NB4 (cell line): ENCODE measurements around the gene COL4A6.

Experiments
- DNase-seq: peaks from one replicate; pipeline ENCODE4 v3.0.0; 2010; ENCODE audit warnings: low read depth
- H3K4me3 ChIP-seq: one replicate; pipeline ENCODE4 v1.5.1; 2011; ENCODE audit warnings: mild to moderate bottlenecking, low read depth, low read length, moderate library complexity
- CTCF ChIP-seq: IDR thresholded peaks from one replicate; pipeline ENCODE4 v1.5.1; 2012; ENCODE audit warnings: low read depth, low read length
- MAX ChIP-seq: IDR thresholded peaks from 2 replicates; pipeline ENCODE4 v1.6.1; 2011; ENCODE audit warnings: low read depth, low read length
- MYC ChIP-seq: IDR thresholded peaks from 2 replicates; pipeline ENCODE4 v1.6.1; 2011; ENCODE audit warnings: low read depth, low read length
- POLR2A ChIP-seq: IDR thresholded peaks from 2 replicates; pipeline ENCODE4 v1.6.1; 2011; ENCODE audit warnings: mild to moderate bottlenecking; ENCODE audit not compliant: insufficient read length; ENCODE audit errors: extremely low read depth

The COL4A6 gene

DNA sequence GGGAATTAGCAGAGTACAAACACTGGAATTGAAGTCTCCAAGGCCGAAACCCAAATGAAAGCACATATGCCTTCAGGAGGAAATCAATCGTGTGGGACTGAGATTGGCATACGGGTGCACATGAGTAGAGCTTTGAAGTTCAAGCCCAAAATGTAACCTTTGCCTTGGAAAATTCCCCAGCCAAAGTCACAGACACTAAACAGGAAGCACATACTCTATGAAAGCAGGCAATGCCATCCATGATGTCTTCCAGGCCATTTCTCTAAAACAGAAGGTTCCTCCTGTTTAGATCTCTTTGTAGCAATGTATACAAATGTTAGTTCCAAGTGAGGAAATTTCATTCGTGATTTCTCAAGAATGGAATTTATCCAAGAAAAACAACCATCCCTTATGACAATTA is 162.5 kb downstream of the COL4A6 start:
- DNase-seq, result no peak
- no peak overlapping the region for H3K4me3 ChIP-seq
- no peak for TF ChIP-seq MYC

- DNase-seq, result no peak
- TF ChIP-seq MAX (no peak), MYC (no peak), CTCF (no peak), POLR2A (no peak)
- no peak overlapping the region for H3K4me3 ChIP-seq
These were observed 166.8 kb downstream of the COL4A6 start for GRCh38 chrX:108271397-108271787.

DNA sequence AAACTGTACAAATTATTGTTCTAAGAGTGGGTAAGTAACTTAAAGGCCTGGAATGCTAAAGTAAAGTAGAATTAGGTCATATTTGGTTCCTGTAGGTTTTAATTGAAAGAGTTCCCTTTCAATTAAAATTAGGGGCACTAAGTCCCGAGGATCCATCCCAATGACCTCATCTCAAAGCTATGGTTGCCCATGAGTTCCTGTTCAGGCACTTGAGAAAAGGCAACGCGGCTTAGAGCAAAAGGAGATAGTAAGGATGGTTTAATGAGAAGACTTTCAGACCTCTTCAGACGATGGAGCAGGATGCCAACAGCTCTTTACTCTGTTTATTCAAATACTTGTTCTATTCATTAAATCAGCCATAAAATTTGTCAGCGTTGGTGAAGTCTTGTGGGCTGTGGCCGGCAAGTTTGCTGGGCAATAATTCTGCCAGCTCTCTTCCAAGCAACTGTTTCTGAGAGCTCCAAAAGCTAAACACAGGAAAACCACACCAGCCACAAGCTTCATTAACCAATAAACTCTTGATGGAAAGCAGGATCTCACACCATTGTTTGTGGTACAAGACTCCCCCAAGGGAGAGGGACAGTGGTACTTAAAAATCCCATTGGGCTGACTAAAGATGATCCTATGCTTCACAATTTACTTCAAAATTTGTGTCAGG is 167.4 kb downstream of the COL4A6 start:
- no peak overlapping the region for H3K4me3 ChIP-seq
- DNase-seq, result peak; percentile 58
- TF ChIP-seq MYC (no peak), MAX (no peak), POLR2A (no peak), CTCF (no peak)

DNA sequence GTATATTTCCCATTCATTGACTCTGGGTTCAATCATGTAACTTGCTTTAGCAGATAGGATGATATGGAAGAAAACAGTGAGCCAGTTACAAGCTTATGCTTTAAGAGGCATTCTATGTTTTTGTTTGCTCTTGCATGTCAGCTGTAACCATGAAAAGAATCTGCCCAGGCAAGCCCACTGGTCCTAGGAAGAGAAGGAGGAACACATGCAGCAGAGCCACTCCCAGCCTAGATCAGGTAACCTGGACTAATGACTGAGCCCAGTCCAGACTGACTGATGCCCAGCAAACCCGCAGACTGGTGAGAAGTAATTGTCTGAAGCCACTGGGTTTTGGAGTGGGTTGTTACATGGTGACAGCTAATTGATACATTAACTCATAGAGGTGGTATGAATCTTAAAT is 167.9 kb downstream of the COL4A6 start:
- TF ChIP-seq MAX (no peak), MYC (no peak), CTCF (no peak), POLR2A (no peak)
- H3K4me3 ChIP-seq, result no peak overlapping the region
- DNase-seq, result no peak

- TF ChIP-seq CTCF (no peak), MYC (no peak), MAX (peak; percentile 16; the same call in 1 of the 2 replicates)
- DNase-seq, result no peak
- H3K4me3 ChIP-seq, result no peak overlapping the region
These were observed 169.7 kb downstream of the COL4A6 start for GRCh38 chrX:108268434-108269080.

DNA sequence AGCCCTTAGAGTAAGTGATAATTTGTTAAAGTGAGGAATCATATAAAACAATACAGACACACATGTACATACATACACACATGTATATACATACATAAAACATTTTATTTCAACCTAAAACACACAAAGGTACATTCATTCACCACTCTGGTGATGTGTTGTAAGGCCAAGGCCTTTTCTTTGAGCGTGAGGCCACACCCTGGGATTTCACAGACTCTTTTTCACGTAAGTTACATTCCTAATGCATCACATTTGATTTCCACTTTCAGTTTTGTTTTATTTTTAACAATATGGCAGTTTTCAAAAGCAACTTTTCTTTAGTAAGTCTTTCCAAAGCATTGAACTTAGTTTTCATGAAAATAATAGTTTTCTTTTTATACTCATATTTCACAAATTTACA is 170.7 kb downstream of the COL4A6 start:
- H3K4me3 ChIP-seq, result no peak overlapping the region
- no peak for DNase-seq
- TF ChIP-seq CTCF (no peak), POLR2A (no peak), MAX (no peak)
